Ishikawa (cell line): ENCODE data around the gene XPO5.

Experiments used
- FOXM1 ChIP-seq: IDR thresholded peaks from 2 replicates; pipeline ENCODE4 v1.6.1; 2012; ENCODE audit warnings: low read depth, borderline replicate concordance
- TEAD4 ChIP-seq: IDR thresholded peaks from 2 replicates; pipeline ENCODE4 v1.6.1; 2012
- YY1 ChIP-seq: IDR thresholded peaks from 2 replicates; pipeline ENCODE4 v1.6.1; 2012; ENCODE audit warnings: low read depth

GRCh38 chr6:43490523-43490939, 85.3 kb downstream of the XPO5 start:
- TF ChIP-seq FOXM1: no peak
- no peak for TF ChIP-seq YY1
- TF ChIP-seq TEAD4: no peak
